GF-D8 (cell line): Measurements from ENCODE around the gene ORM1.
"Not testable (repeated sequence)": the region's sequence is repeated elsewhere in the genome, so short reads cannot be mapped to it uniquely, and the experiment has no call there.

Experiments used
- DNase-seq: peaks from one replicate; lab custom pipeline; 2025; lab: John Stamatoyannopoulos, UW

The ORM1 gene

GRCh38 chr9:114308361-114308950 is 14.4 kb upstream of the ORM1 start:
- DNase-seq = no peak

GRCh38 chr9:114309096-114309495 is 13.8 kb upstream of the ORM1 start:
- DNase-seq = no peak

- DNase-seq = no peak
These were observed 12.1 kb upstream of the ORM1 start for GRCh38 chr9:114310471-114311450.

- no peak for DNase-seq
These were observed 11.1 kb upstream of the ORM1 start for GRCh38 chr9:114311571-114312512.

- no peak for DNase-seq
These were observed 10.4 kb upstream of the ORM1 start for GRCh38 chr9:114312513-114312875.

- DNase-seq = no peak
These were observed 9.7 kb upstream of the ORM1 start for GRCh38 chr9:114313186-114313585.

- no peak for DNase-seq
These were observed 8.5 kb upstream of the ORM1 start for GRCh38 chr9:114314256-114314867.

- DNase-seq = no peak
These were observed 7.8 kb upstream of the ORM1 start for GRCh38 chr9:114314881-114315722.

- DNase-seq = no peak
These were observed 7.1 kb upstream of the ORM1 start for GRCh38 chr9:114315723-114316363.

GRCh38 chr9:114316605-114317230 is 6.2 kb upstream of the ORM1 start:
- DNase-seq = no peak

- DNase-seq = no peak
These were observed 5.1 kb upstream of the ORM1 start for GRCh38 chr9:114317665-114318357.

GRCh38 chr9:114318416-114318815 is 4.5 kb upstream of the ORM1 start:
- DNase-seq = no peak

GRCh38 chr9:114319147-114319546 is 3.8 kb upstream of the ORM1 start:
- no peak for DNase-seq

GRCh38 chr9:114320710-114321109 is 2.2 kb upstream of the ORM1 start:
- not testable (repeated sequence) for DNase-seq

- DNase-seq = no peak
These were observed 1.1 kb upstream of the ORM1 start for GRCh38 chr9:114321759-114322158.

- DNase-seq = not testable (repeated sequence)
These were observed 609 bp upstream of the ORM1 start for GRCh38 chr9:114322160-114322818.

- not testable (repeated sequence) for DNase-seq
These were observed 951 bp downstream of the ORM1 start for GRCh38 chr9:114323849-114324248.

- no peak for DNase-seq
These were observed 1.6 kb downstream of the ORM1 start for GRCh38 chr9:114324492-114324891.

- not testable (repeated sequence) for DNase-seq
These were observed 2.1 kb downstream of the ORM1 start for GRCh38 chr9:114324965-114325364.
